ENCODE data around the gene C6orf136.

- TF ChIP-seq, protein P1, sequence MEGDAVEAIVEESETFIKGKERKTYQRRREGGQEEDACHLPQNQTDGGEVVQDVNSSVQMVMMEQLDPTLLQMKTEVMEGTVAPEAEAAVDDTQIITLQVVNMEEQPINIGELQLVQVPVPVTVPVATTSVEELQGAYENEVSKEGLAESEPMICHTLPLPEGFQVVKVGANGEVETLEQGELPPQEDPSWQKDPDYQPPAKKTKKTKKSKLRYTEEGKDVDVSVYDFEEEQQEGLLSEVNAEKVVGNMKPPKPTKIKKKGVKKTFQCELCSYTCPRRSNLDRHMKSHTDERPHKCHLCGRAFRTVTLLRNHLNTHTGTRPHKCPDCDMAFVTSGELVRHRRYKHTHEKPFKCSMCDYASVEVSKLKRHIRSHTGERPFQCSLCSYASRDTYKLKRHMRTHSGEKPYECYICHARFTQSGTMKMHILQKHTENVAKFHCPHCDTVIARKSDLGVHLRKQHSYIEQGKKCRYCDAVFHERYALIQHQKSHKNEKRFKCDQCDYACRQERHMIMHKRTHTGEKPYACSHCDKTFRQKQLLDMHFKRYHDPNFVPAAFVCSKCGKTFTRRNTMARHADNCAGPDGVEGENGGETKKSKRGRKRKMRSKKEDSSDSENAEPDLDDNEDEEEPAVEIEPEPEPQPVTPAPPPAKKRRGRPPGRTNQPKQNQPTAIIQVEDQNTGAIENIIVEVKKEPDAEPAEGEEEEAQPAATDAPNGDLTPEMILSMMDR (IDR thresholded peaks at IDR 0.05) = no peak
- peak; percentile 19 to 84 for TF ChIP-seq POLR2A (IDR thresholded peaks at IDR 0.05)
These were observed 29.2 kb upstream of the C6orf136 start, which contains the start of gene MRPS18B for GRCh38 chr6:30617565-30618269.

All from thyroid gland (tissue), 4 donors.